H1 (cell line): Measurements from ENCODE around the gene MED12L. TPM values are rescaled to one million over a fixed set of nuclear protein-coding genes. Genes with fewer than 3 reads are reported as not detected.

Experiments used
- CTCF ChIA-PET: fragments of 300-600 bp; sonication (Branson Sonifier 250); formaldehyde crosslinking; loops from one replicate; lab custom pipeline; 2021; ENCODE audit not compliant: partially characterized antibody; lab: Charles Lee
- POLR2A ChIA-PET: fragments of 300-600 bp; sonication (Branson Sonifier 250); formaldehyde crosslinking; loops from one replicate; lab custom pipeline; 2021; ENCODE audit warnings: inconsistent platforms; ENCODE audit not compliant: partially characterized antibody; lab: Charles Lee
- DNase-seq, 2 experiments: peaks; one replicate each; pipeline versions ENCODE4 v3.0.0 to v3.0.0-alpha.2; 2010 to 2022; ENCODE audit warnings: low spot score in 2 of 2, low read depth in 1 of 2, mixed read lengths in 1 of 2
- FAIRE-seq: peaks from 2 replicates; lab custom pipeline; 2011; peaks lifted over from hg19 to GRCh38; lab: Jason Lieb, UNC
- H2AFZ ChIP-seq: 2 replicates; pipeline ENCODE4 v1.8.1; 2012; ENCODE audit warnings: low read length, inconsistent platforms
- H2AK5ac ChIP-seq: 2 replicates; pipeline ENCODE4 v1.6.1; 2013; ENCODE audit warnings: low read depth, low read length
- H2BK120ac ChIP-seq: replicated peaks from 2 replicates; pipeline ENCODE3; 2013; ENCODE audit warnings: low read depth, low read length, inconsistent platforms
- H2BK12ac ChIP-seq: 2 replicates; pipeline ENCODE4 v1.6.1; 2013; ENCODE audit warnings: low read depth, low read length
- H2BK15ac ChIP-seq: 2 replicates; pipeline ENCODE4 v1.6.1; 2013; ENCODE audit warnings: low read length
- H2BK20ac ChIP-seq: 2 replicates; pipeline ENCODE4 v1.6.1; 2013; ENCODE audit warnings: low read length
- H2BK5ac ChIP-seq: 2 replicates; pipeline ENCODE4 v1.6.1; 2013; ENCODE audit warnings: low read depth, low read length
- H3K14ac ChIP-seq: 2 replicates; pipeline ENCODE4 v1.6.1; 2013; ENCODE audit warnings: inconsistent platforms; ENCODE audit not compliant: insufficient read length
- H3K18ac ChIP-seq: 2 replicates; pipeline ENCODE4 v1.6.1; 2013; ENCODE audit warnings: low read length; ENCODE audit errors: extremely low read depth
- H3K23ac ChIP-seq: 2 replicates; pipeline ENCODE4 v1.6.1; 2013; ENCODE audit warnings: inconsistent platforms; ENCODE audit not compliant: insufficient read length
- H3K23me2 ChIP-seq: 2 replicates; pipeline ENCODE4 v1.6.1; 2013; ENCODE audit warnings: low read depth, low read length
- H3K27ac ChIP-seq: 2 replicates; pipeline ENCODE4 v1.6.1; 2011; ENCODE audit warnings: low read depth, low read length, inconsistent platforms
- H3K27me3 ChIP-seq, 4 experiments: replicated peaks in 1 of 4; 1 replicate in 1 of 4; 2 replicates in 3 of 4; pipeline versions ENCODE4 v1.6.1 to v1.8.1; 2011 to 2013; ENCODE audit warnings: low read length in 3 of 4, mild to moderate bottlenecking in 3 of 4, inconsistent platforms in 2 of 4, mixed read lengths in 2 of 4, moderate library complexity in 1 of 4; ENCODE audit not compliant: control insufficient read depth in 3 of 4, insufficient read depth in 3 of 4; ENCODE audit errors: extremely low read depth in 1 of 4
- H3K36me3 ChIP-seq, 4 experiments: 2 replicates each; pipeline versions ENCODE4 v1.6.1 to v1.8.1; 2011 to 2013; ENCODE audit warnings: mild to moderate bottlenecking in 4 of 4, low read length in 3 of 4, moderate library complexity in 2 of 4, control low read depth in 1 of 4, inconsistent platforms in 1 of 4; ENCODE audit not compliant: insufficient read depth in 4 of 4, control insufficient read depth in 2 of 4
- H3K4ac ChIP-seq: replicated peaks from 2 replicates; pipeline ENCODE3; 2013; ENCODE audit warnings: low read length, low read depth, mixed read lengths, inconsistent platforms; ENCODE audit not compliant: insufficient read length
- H3K4me1 ChIP-seq, 4 experiments: replicated peaks in 1 of 4; 1 replicate in 1 of 4; 2 replicates in 3 of 4; pipeline versions ENCODE4 v1.6.1 to v1.8.1; 2011 to 2013; ENCODE audit warnings: low read length in 3 of 4, inconsistent platforms in 2 of 4, mixed read lengths in 1 of 4; ENCODE audit not compliant: insufficient read depth in 4 of 4, control insufficient read depth in 3 of 4
- H3K4me2 ChIP-seq, 2 experiments: 2 replicates each; pipeline versions ENCODE4 v1.6.1 to v1.8.1; 2011 to 2013; ENCODE audit warnings: low read depth in 2 of 2, low read length in 2 of 2, control low read depth in 1 of 2, inconsistent platforms in 1 of 2, mild to moderate bottlenecking in 1 of 2; ENCODE audit not compliant: insufficient read depth in 1 of 2
- H3K4me3 ChIP-seq, 4 experiments: fragments of 200-600, 300-600 bp in 1 of 4; sonication (generic), shearing (Covaris generic), sonication (Bioruptor Twin) in 1 of 4; 2 replicates each; pipeline versions ENCODE4 v1.5.1 to v1.8.1; 2011 to 2016; ENCODE audit warnings: low read length in 4 of 4, low read depth in 3 of 4, control low read depth in 2 of 4, inconsistent platforms in 2 of 4, mild to moderate bottlenecking in 2 of 4, mixed read lengths in 1 of 4, moderate library complexity in 1 of 4; ENCODE audit not compliant: insufficient read depth in 2 of 4; ENCODE audit errors: extremely low read depth in 1 of 4
- H3K56ac ChIP-seq: replicated peaks from 2 replicates; pipeline ENCODE3; 2013; ENCODE audit warnings: low read depth, mild to moderate bottlenecking, mixed read lengths, low read length, inconsistent platforms; ENCODE audit not compliant: insufficient read length
- H3K79me1 ChIP-seq: 2 replicates; pipeline ENCODE4 v1.6.1; 2013; ENCODE audit warnings: low read depth, low read length, control low read depth
- H3K79me2 ChIP-seq, 2 experiments: 2 replicates each; pipeline versions ENCODE4 v1.6.1 to v1.8.1; 2012 to 2013; ENCODE audit warnings: low read length in 2 of 2, mild to moderate bottlenecking in 2 of 2, inconsistent platforms in 1 of 2; ENCODE audit not compliant: insufficient read depth in 2 of 2, control insufficient read depth in 1 of 2
- H3K9ac ChIP-seq, 4 experiments: replicated peaks in 1 of 4; 1 replicate in 1 of 4; 2 replicates in 3 of 4; pipeline versions ENCODE4 v1.6.1 to v1.8.1; 2011 to 2013; ENCODE audit warnings: low read depth in 3 of 4, low read length in 3 of 4, control low read depth in 2 of 4, mild to moderate bottlenecking in 2 of 4, moderate library complexity in 2 of 4, inconsistent platforms in 1 of 4; ENCODE audit errors: extremely low read depth in 1 of 4
- H3K9me3 ChIP-seq, 2 experiments: 2 replicates each; pipeline versions ENCODE4 v1.6.1 to v1.8.1; 2012 to 2013; ENCODE audit warnings: mild to moderate bottlenecking in 2 of 2, moderate library complexity in 2 of 2, control low read depth in 1 of 2, inconsistent platforms in 1 of 2, low read depth in 1 of 2, low read length in 1 of 2, mixed read lengths in 1 of 2; ENCODE audit not compliant: insufficient read depth in 2 of 2
- H4K20me1 ChIP-seq, 2 experiments: replicated peaks in 1 of 2; 2 replicates each; pipeline versions ENCODE3 to v1.8.1; 2011 to 2013; ENCODE audit warnings: inconsistent platforms in 2 of 2, low read length in 2 of 2, mild to moderate bottlenecking in 1 of 2; ENCODE audit not compliant: insufficient read depth in 2 of 2, control insufficient read depth in 1 of 2
- H4K5ac ChIP-seq: 2 replicates; pipeline ENCODE4 v1.6.1; 2013; ENCODE audit warnings: low read length, low read depth, mixed read lengths, inconsistent platforms; ENCODE audit not compliant: insufficient read length
- H4K8ac ChIP-seq: 2 replicates; pipeline ENCODE4 v1.8.0; 2013; ENCODE audit warnings: mild to moderate bottlenecking, moderate library complexity, low read length, inconsistent platforms; ENCODE audit not compliant: insufficient read depth; ENCODE audit errors: extremely low read depth
- H4K91ac ChIP-seq: replicated peaks from 2 replicates; pipeline ENCODE3; 2013; ENCODE audit warnings: low read length, mixed read lengths, inconsistent platforms; ENCODE audit not compliant: insufficient read length
- CBX8 ChIP-seq: fragments of 300-800, 300-1000 bp; sonication (generic); IDR thresholded peaks from 2 replicates; pipeline ENCODE4 v1.7.1; 2016; ENCODE audit warnings: low read depth, low read length, borderline replicate concordance
- CREB1 ChIP-seq: IDR thresholded peaks from 2 replicates; pipeline ENCODE4 v1.6.1; 2012; ENCODE audit warnings: inconsistent platforms
- HDAC6 ChIP-seq: IDR thresholded peaks from one replicate; pipeline ENCODE4 v1.7.1; 2012; ENCODE audit warnings: low read depth, mild to moderate bottlenecking, inconsistent platforms, low read length, moderate library complexity
- PHF8 ChIP-seq: fragments of 200-600 bp; sonication (generic); conservative IDR thresholded peaks from 2 replicates; pipeline ENCODE4 v1.7.1; 2012; ENCODE audit warnings: low read depth, mild to moderate bottlenecking, inconsistent platforms, low read length, moderate library complexity
- POLR2A ChIP-seq, 2 experiments: IDR thresholded peaks; 1 replicate in 1 of 2; 2 replicates in 1 of 2; pipeline ENCODE4 v1.6.1; 2011; ENCODE audit warnings: low read depth in 2 of 2, low read length in 2 of 2, mild to moderate bottlenecking in 2 of 2; ENCODE audit errors: control extremely low read depth in 1 of 2
- SIX5 ChIP-seq: IDR thresholded peaks from 2 replicates; pipeline ENCODE4 v1.6.1; 2011; ENCODE audit warnings: mild to moderate bottlenecking, low read depth, low read length
- SUZ12 ChIP-seq: fragments of 200-600 bp; sonication (generic); IDR thresholded peaks from 2 replicates; pipeline ENCODE4 v1.6.1; 2012; ENCODE audit warnings: mild to moderate bottlenecking, inconsistent platforms, low read length, moderate library complexity, mixed read lengths
- TAF1 ChIP-seq: IDR thresholded peaks from 2 replicates; pipeline ENCODE4 v1.6.1; 2011; ENCODE audit warnings: mild to moderate bottlenecking, low read depth, low read length
- WGBS, 2 experiments: shearing (Covaris generic) in 1 of 2; methylation state at CpG; one replicate each; pipeline versions ENCODE4 v1.1.6 to v1.1.7; 2013 to 2015; ENCODE audit warnings: low lambda C conversion rate in 2 of 2, mixed read lengths in 2 of 2, inconsistent platforms in 1 of 2, low coverage in 1 of 2, missing lambda C conversion rate in 1 of 2; ENCODE audit not compliant: insufficient replicate concordance in 2 of 2, insufficient coverage in 1 of 2, insufficient read length in 1 of 2; ENCODE audit errors: extremely low coverage in 1 of 2, missing lambda C conversion rate in 1 of 2; 5-methylcytosine and 5-hydroxymethylcytosine counted together
- polyA plus RNA-seq, 7 experiments: library from polyadenylated mRNA; depleted of rRNA in 3 of 7; stranded (reverse) in 5 of 7; unstranded in 2 of 7; fragments of >200 nt in 5 of 7; fragments of 200-250 nt in 2 of 7; gene quantifications; 1 replicate in 5 of 7; 2 replicates in 1 of 7; 4 replicates in 1 of 7; pipeline versions ENCODE4 v1.2.1 to v1.2.3, GENCODE V29; 2011 to 2013; ENCODE audit warnings: missing spikeins in 2 of 7, mixed read lengths in 2 of 7
- total RNA-seq: library from RNA; stranded (reverse); fragmentation: NEBNext Ultra II Directional; extraction: Animal tissue kit (Norgen Biotek cat#: 25700); gene quantifications from 2 replicates; pipeline ENCODE4 v1.2.1, GENCODE V29; 2021
- TF ChIP-seq, protein P1 (sequence below): IDR thresholded peaks from 2 replicates; pipeline ENCODE4 v1.6.1; 2012; ENCODE audit warnings: inconsistent platforms

MED12L gene
- total and polyA plus RNA-seq, 2 of the 8 experiments (the other 6 are each of a cell fraction or from before 2014, with no cell fraction given): 3.6 to 26.2 TPM

DNA sequence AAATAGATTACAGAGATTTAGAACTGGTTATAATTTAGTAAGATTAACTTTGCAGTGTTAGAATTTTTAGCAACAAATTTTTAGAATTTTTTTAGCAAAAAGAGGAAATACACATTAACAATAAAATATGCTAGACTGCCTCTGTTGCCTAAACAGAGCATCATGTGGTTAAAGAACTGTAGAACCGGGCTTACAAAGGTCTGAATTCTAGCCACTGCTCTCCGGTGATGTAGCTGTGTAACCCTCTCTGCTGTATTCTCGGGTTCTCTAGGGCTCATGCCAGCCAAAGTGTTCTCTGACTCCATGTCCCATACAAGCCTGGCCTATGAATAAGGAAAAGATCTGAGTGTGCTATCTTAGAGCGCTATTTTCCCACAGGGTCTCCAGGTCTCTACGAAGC is 302.0 kb downstream of the MED12L start:
- no peaks in the 10 kb centered on the region for H3K9me3 ChIP-seq
- ChIA-PET CTCF (interaction anchor here (1.0 to 2.4 kb wide), 5 partner anchors 10 to 26 kb away, joined by 5 to 14 read pairs (median 7); no protein-coding TSS in a partner anchor), POLR2A (no interaction called here)
- no peak overlapping the region for H4K5ac ChIP-seq
- DNase-seq: no peak
- H3K4me1 ChIP-seq: peaks cover 0 to 2% (median 0%) of the 10 kb centered on the region in 4 experiments; a peak in 1 of 7 replicates
- H3K79me2 ChIP-seq: no peaks in the 10 kb centered on the region
- H4K91ac ChIP-seq: no peak overlapping the region
- H2AK5ac ChIP-seq: no peak overlapping the region
- H3K18ac ChIP-seq: no peak overlapping the region
- H2BK20ac ChIP-seq: no peak overlapping the region
- no peak overlapping the region for H3K56ac ChIP-seq
- H2BK12ac ChIP-seq: no peak overlapping the region
- H3K79me1 ChIP-seq: no peaks in the 10 kb centered on the region
- no peak overlapping the region for H2BK120ac ChIP-seq
- TF ChIP-seq CBX8 (no peak), CREB1 (no peak), POLR2A (IDR thresholded peaks at IDR 0.05; ENCODE audit: control extremely low read depth in 1 of 2, low read depth in 2 of 2, low read length in 2 of 2) (no peak), HDAC6 (no peak), SUZ12 (no peak), TAF1 (no peak), PHF8 (no peak), SIX5 (no peak)
- TF ChIP-seq, protein P1, sequence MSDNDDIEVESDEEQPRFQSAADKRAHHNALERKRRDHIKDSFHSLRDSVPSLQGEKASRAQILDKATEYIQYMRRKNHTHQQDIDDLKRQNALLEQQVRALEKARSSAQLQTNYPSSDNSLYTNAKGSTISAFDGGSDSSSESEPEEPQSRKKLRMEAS: no peak
- no peaks in the 10 kb centered on the region for H3K27me3 ChIP-seq
- no peaks in the 10 kb centered on the region for H3K23me2 ChIP-seq
- H3K23ac ChIP-seq: no peak overlapping the region
- no peak overlapping the region for H2BK5ac ChIP-seq
- no peak for FAIRE-seq
- H4K20me1 ChIP-seq: no peaks in the 10 kb centered on the region
- H3K4ac ChIP-seq: no peak overlapping the region
- no peak overlapping the region for H4K8ac ChIP-seq
- no peak overlapping the region for H2AFZ ChIP-seq
- WGBS, 2 experiments: 93% methylated on average over 5 of the region's 5 CpGs; no CpG with 5 or more reads in 1 of the 2 experiments
- no peak overlapping the region for H3K9ac ChIP-seq
- H3K27ac ChIP-seq: no peak overlapping the region
- H3K4me3 ChIP-seq: no peak overlapping the region
- peaks cover 0 to 22% (median 1%) of the 10 kb centered on the region in 4 experiments; a peak in 5 of 8 replicates for H3K36me3 ChIP-seq
- H2BK15ac ChIP-seq: no peak overlapping the region
- H3K14ac ChIP-seq: no peak overlapping the region
- H3K4me2 ChIP-seq: no peak overlapping the region
